DMS114 treated with DMSO at 0.1 percent for 48 hours (cell line): Measurements from ENCODE around the gene SEC24B.
"Not testable (repeated sequence)": the region's sequence is repeated elsewhere in the genome, so short reads cannot be mapped to it uniquely, and the experiment has no call there.

Experiments
- DNase-seq: peaks from one replicate; lab custom pipeline; 2025; ENCODE audit not compliant: unreplicated experiment; lab: John Stamatoyannopoulos, UW

The SEC24B gene

GRCh38 chr4:109574931-109575804 lies 141.6 kb downstream of the SEC24B start:
- DNase-seq: no peak

DNA sequence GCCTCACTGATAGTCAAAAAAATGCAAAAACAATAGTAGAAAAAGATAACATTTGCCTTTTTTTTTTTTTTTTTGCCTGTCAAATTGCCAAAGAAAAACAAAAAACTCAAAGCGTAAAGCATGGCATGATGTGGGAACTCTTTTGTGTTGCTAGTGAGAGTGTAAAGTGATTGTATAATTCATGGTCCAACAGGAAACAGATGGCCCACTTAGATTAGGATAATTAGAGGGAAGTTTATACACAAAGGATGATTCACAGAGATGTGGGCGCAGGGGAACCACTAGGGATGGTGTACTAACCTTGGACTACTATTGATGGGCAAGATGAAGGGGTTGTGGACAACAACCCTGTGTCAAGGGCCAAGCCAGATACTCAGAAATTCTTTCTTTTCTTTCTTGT lies 142.8 kb downstream of the SEC24B start:
- no peak for DNase-seq

DNA sequence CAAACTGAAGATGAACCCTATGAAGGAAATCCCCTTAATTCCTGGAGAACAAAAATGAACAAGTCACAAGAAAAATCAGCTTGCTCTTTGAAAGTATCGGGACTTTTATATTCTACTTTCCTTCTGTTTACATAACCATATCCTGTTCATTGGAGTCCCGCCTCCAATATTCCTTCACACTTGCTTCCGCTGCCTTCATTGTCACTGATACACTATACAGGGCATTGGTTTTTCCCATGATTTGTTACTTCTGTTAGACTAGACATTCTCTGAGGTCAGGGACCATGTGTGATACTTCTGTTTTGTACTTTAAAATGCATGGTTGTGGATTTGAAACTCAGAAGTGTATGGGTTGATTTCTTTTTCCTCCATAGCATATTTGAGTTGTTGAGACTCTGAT lies 145.2 kb downstream of the SEC24B start:
- DNase-seq: no peak

DNA sequence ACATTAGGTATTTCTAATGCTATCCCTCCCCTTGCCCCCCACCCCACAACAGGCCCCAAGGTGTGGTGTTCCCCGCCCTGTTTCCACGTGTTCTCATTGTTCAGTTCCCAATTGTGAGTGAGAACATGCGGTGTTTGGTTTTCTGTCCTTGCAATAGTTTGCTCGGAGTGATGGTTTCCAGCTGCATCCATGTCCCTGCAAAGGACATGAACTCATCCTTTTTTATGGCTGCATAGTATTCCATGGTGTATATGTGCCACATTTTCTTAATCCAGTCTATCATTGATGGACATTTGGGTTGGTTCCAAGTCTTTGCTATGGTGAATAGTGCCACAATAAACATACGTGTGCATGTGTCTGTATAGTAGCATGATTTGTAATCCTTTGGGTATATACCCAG lies 146.4 kb downstream of the SEC24B start:
- not testable (repeated sequence) for DNase-seq

DNA sequence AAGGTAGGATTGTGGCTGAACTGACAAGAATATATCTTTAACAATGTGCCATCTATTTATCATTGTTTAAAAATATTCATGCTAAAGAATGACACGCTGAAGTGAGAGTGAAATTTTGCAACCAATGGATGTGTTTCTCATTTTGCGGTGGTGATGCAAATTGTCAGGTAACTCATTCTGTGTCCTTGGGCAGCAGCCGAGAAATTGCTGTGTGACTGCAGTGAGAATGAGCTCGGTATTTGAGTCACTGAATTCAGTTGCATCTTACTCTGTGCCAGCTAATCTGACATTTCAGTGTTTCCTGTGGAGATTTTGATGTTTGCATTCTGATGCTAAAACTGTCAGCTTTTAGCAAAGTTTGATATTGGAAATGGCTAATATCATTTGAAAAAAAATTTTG lies 154.6 kb downstream of the SEC24B start:
- DNase-seq: no peak

DNA sequence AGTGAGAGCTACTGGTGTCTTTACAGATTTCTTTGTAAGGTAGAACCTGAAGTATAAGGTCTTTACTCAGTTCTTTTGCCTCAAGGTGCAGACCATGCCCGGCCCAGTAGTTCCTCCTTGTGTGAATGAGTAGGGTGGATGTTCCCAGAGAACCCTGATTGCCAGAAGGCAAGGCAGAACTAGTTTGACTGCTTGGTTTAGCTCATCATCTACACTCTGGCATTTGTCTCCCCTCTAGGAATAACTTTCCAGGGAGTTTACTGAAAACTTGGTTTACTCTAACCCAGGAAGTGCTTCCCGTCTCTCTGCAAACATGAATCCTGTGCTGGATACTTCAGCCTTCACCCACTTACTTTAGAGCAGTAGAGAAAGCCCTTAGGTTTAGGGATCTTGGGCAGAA lies 155.5 kb downstream of the SEC24B start:
- DNase-seq: no peak

GRCh38 chr4:109589605-109590004 lies 156.0 kb downstream of the SEC24B start:
- DNase-seq: no peak
